Neural progenitor cell (in vitro differentiated cells): ENCODE measurements around the gene IDUA. TPM values are rescaled to one million over a fixed set of nuclear protein-coding genes. Genes with fewer than 3 reads are reported as not detected.

ENCODE experiments used
- DNase-seq: peaks from one replicate; pipeline ENCODE4 v3.0.0-alpha.2; 2016; ENCODE audit warnings: low spot score
- H2AFZ ChIP-seq: fragments of 200-600 bp; sonication (generic); replicated peaks from 2 replicates; pipeline ENCODE4 v1.6.1; 2016; ENCODE audit warnings: antibody characterized with exemption
- H3F3A ChIP-seq: fragments of 200-600 bp; sonication (generic); 2 replicates; pipeline ENCODE4 v1.6.1; 2016; ENCODE audit warnings: antibody characterized with exemption, low read depth
- H3K27ac ChIP-seq: fragments of 200-600 bp; sonication (generic); 2 replicates; pipeline ENCODE4 v1.5.1; 2016; ENCODE audit warnings: mild to moderate bottlenecking
- H3K27me3 ChIP-seq: fragments of 200-600 bp; sonication (generic); 2 replicates; pipeline ENCODE4 v1.6.1; 2016; ENCODE audit warnings: mild to moderate bottlenecking, moderate library complexity
- H3K36me3 ChIP-seq: fragments of 200-600 bp; sonication (generic); 2 replicates; pipeline ENCODE4 v1.5.1; 2016
- H3K4me1 ChIP-seq: fragments of 200-600 bp; sonication (generic); 2 replicates; pipeline ENCODE4 v1.6.1; 2016; ENCODE audit warnings: mixed run types
- H3K4me2 ChIP-seq: fragments of 200-600 bp; sonication (generic); 2 replicates; pipeline ENCODE4 v1.6.1; 2016
- H3K4me3 ChIP-seq: fragments of 200-600 bp; sonication (generic); 2 replicates; pipeline ENCODE4 v1.5.1; 2016
- H3K79me2 ChIP-seq: fragments of 200-600 bp; sonication (generic); 2 replicates; pipeline ENCODE4 v1.6.1; 2016; ENCODE audit warnings: low read depth
- H3K9ac ChIP-seq: fragments of 200-600 bp; sonication (generic); 2 replicates; pipeline ENCODE4 v1.6.1; 2016
- H3K9me3 ChIP-seq: fragments of 200-600 bp; sonication (generic); 2 replicates; pipeline ENCODE4 v1.5.1; 2016; ENCODE audit warnings: low read depth
- H4K20me1 ChIP-seq: fragments of 200-600 bp; sonication (generic); 2 replicates; pipeline ENCODE4 v1.6.1; 2016; ENCODE audit warnings: low read depth
- H3K27ac Mint-ChIP-seq: 3 replicates; pipeline ENCODE4 v1.8.0; 2021; ENCODE audit warnings: mixed read lengths
- H3K27me3 Mint-ChIP-seq: 2 replicates; pipeline ENCODE4 v1.8.0; 2022; ENCODE audit warnings: low read depth, mild to moderate bottlenecking, inconsistent platforms, moderate library complexity, mixed read lengths; ENCODE audit not compliant: insufficient read depth
- H3K36me3 Mint-ChIP-seq: 3 replicates; pipeline ENCODE4 v1.8.0; 2021; ENCODE audit warnings: mixed read lengths
- H3K4me1 Mint-ChIP-seq: 3 replicates; pipeline ENCODE4 v1.8.0; 2021; ENCODE audit warnings: mixed read lengths
- H3K4me3 Mint-ChIP-seq: 3 replicates; pipeline ENCODE4 v1.8.0; 2021; ENCODE audit warnings: mild to moderate bottlenecking, moderate library complexity, mixed read lengths
- H3K9me3 Mint-ChIP-seq: 3 replicates; pipeline ENCODE4 v1.8.0; 2020; ENCODE audit warnings: mixed read lengths
- CTCF ChIP-seq: fragments of 200-600 bp; sonication (generic); IDR thresholded peaks from 2 replicates; pipeline ENCODE4 v1.5.1; 2017; ENCODE audit warnings: antibody characterized with exemption, mild to moderate bottlenecking
- EZH2 ChIP-seq: fragments of 200-600 bp; sonication (generic); IDR thresholded peaks from 2 replicates; pipeline ENCODE4 v1.6.1; 2017; ENCODE audit warnings: antibody characterized with exemption, mild to moderate bottlenecking, moderate library complexity
- EZH2phosphoT487 ChIP-seq: fragments of 200-600 bp; sonication (generic); IDR thresholded peaks from 2 replicates; pipeline ENCODE4 v1.6.1; 2017; ENCODE audit warnings: antibody characterized with exemption
- total RNA-seq: library from RNA; depleted of rRNA; stranded (reverse); fragments of >200 nt; gene quantifications from 2 replicates; pipeline ENCODE4 v1.2.3, GENCODE V29; 2015; ENCODE audit warnings: low replicate concordance

Gene IDUA
- total RNA-seq, 1 donor from 2014 or later = 0.47 TPM

GRCh38 chr4:1015746-1016145 lies 28.9 kb downstream of the IDUA start:
- peaks cover 36% of the 10 kb centered on the region for H3F3A ChIP-seq
- Mint-ChIP-seq H3K27me3 (peaks cover 12% of the 10 kb centered on the region), H3K9me3 (no peaks in the 10 kb centered on the region), H3K4me3 (no peak overlapping the region), H3K27ac (no peak overlapping the region), H3K4me1 (peaks cover 18% of the 10 kb centered on the region), H3K36me3 (no peaks in the 10 kb centered on the region)
- no peaks in the 10 kb centered on the region for H3K9me3 ChIP-seq
- H4K20me1 ChIP-seq = peaks cover 80% of the 10 kb centered on the region
- DNase-seq = no peak
- H3K36me3 ChIP-seq = no peaks in the 10 kb centered on the region
- H3K4me1 ChIP-seq = peaks cover 50% of the 10 kb centered on the region
- peaks cover 22% of the 10 kb centered on the region for H3K79me2 ChIP-seq
- H3K9ac ChIP-seq = no peak overlapping the region
- TF ChIP-seq EZH2 = no peak
- TF ChIP-seq CTCF = no peak
- no peak for TF ChIP-seq EZH2phosphoT487
- peaks cover 17% of the 10 kb centered on the region for H3K27me3 ChIP-seq
- no peak overlapping the region for H3K27ac ChIP-seq
- no peak overlapping the region for H2AFZ ChIP-seq
- H3K4me3 ChIP-seq = no peak overlapping the region
- no peak overlapping the region for H3K4me2 ChIP-seq

GRCh38 chr4:1017211-1017610 lies 30.4 kb downstream of the IDUA start:
- Histone ChIP-seq H3K9me3 (no peaks in the 10 kb centered on the region), H3K27me3 (peaks cover 10% of the 10 kb centered on the region), H3K79me2 (peaks cover 22% of the 10 kb centered on the region), H3K4me3 (no peak overlapping the region), H3K4me1 (peaks cover 47% of the 10 kb centered on the region), H3K27ac (no peak overlapping the region), H3K36me3 (no peaks in the 10 kb centered on the region), H3K4me2 (no peak overlapping the region), H2AFZ (no peak overlapping the region), H3K9ac (no peak overlapping the region), H4K20me1 (peaks cover 80% of the 10 kb centered on the region), H3F3A (peaks cover 30% of the 10 kb centered on the region)
- H3K9me3 Mint-ChIP-seq = no peaks in the 10 kb centered on the region
- TF ChIP-seq EZH2phosphoT487 (no peak), EZH2 (no peak), CTCF (no peak)
- DNase-seq = no peak
- no peaks in the 10 kb centered on the region for H3K36me3 Mint-ChIP-seq
- no peak overlapping the region for H3K27ac Mint-ChIP-seq
- H3K4me3 Mint-ChIP-seq = no peak overlapping the region
- H3K4me1 Mint-ChIP-seq = peaks cover 18% of the 10 kb centered on the region
- H3K27me3 Mint-ChIP-seq = peaks cover 12% of the 10 kb centered on the region

GRCh38 chr4:1017706-1018105 lies 30.9 kb downstream of the IDUA start:
- Histone ChIP-seq H3K4me2 (no peak overlapping the region), H3K9ac (no peak overlapping the region), H3K9me3 (no peaks in the 10 kb centered on the region), H3K4me1 (peaks cover 47% of the 10 kb centered on the region), H2AFZ (no peak overlapping the region), H3K27me3 (peaks cover 5% of the 10 kb centered on the region), H3K79me2 (peaks cover 22% of the 10 kb centered on the region), H3K4me3 (no peak overlapping the region), H3K27ac (no peak overlapping the region), H3K36me3 (no peaks in the 10 kb centered on the region), H3F3A (peaks cover 25% of the 10 kb centered on the region), H4K20me1 (peaks cover 75% of the 10 kb centered on the region)
- DNase-seq = no peak
- H3K4me1 Mint-ChIP-seq = peaks cover 18% of the 10 kb centered on the region
- no peak overlapping the region for H3K4me3 Mint-ChIP-seq
- H3K36me3 Mint-ChIP-seq = no peaks in the 10 kb centered on the region
- H3K27me3 Mint-ChIP-seq = peaks cover 10% of the 10 kb centered on the region
- H3K27ac Mint-ChIP-seq = no peak overlapping the region
- TF ChIP-seq EZH2 (no peak), EZH2phosphoT487 (no peak), CTCF (no peak)
- no peaks in the 10 kb centered on the region for H3K9me3 Mint-ChIP-seq
